Measurements from ENCODE around the gene TCEAL8.

TCEAL8 gene

GRCh38 chrX:103212749-103213457, 42.1 kb downstream of the TCEAL8 start:
- DNase-seq, result no peak

- peak; percentile 31 for DNase-seq
These were observed 43.8 kb downstream of the TCEAL8 start for GRCh38 chrX:103211012-103211715.

- no peak for DNase-seq
These were observed 44.9 kb downstream of the TCEAL8 start for GRCh38 chrX:103210056-103210455.
